HS-27A (cell line): ENCODE results near the gene TCHP.
A peak's percentile ranks its signal among the peaks of the same experiment; 100 is the strongest.
"Not testable (repeated sequence)": the region's sequence is repeated elsewhere in the genome, so short reads cannot be mapped to it uniquely, and the experiment has no call there.

ENCODE experiments used
- DNase-seq: peaks from one replicate; pipeline ENCODE4 v3.0.0-alpha.2; 2012; ENCODE audit warnings: low read depth, missing footprints

TCHP gene, protein sequence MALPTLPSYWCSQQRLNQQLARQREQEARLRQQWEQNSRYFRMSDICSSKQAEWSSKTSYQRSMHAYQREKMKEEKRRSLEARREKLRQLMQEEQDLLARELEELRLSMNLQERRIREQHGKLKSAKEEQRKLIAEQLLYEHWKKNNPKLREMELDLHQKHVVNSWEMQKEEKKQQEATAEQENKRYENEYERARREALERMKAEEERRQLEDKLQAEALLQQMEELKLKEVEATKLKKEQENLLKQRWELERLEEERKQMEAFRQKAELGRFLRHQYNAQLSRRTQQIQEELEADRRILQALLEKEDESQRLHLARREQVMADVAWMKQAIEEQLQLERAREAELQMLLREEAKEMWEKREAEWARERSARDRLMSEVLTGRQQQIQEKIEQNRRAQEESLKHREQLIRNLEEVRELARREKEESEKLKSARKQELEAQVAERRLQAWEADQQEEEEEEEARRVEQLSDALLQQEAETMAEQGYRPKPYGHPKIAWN

DNA sequence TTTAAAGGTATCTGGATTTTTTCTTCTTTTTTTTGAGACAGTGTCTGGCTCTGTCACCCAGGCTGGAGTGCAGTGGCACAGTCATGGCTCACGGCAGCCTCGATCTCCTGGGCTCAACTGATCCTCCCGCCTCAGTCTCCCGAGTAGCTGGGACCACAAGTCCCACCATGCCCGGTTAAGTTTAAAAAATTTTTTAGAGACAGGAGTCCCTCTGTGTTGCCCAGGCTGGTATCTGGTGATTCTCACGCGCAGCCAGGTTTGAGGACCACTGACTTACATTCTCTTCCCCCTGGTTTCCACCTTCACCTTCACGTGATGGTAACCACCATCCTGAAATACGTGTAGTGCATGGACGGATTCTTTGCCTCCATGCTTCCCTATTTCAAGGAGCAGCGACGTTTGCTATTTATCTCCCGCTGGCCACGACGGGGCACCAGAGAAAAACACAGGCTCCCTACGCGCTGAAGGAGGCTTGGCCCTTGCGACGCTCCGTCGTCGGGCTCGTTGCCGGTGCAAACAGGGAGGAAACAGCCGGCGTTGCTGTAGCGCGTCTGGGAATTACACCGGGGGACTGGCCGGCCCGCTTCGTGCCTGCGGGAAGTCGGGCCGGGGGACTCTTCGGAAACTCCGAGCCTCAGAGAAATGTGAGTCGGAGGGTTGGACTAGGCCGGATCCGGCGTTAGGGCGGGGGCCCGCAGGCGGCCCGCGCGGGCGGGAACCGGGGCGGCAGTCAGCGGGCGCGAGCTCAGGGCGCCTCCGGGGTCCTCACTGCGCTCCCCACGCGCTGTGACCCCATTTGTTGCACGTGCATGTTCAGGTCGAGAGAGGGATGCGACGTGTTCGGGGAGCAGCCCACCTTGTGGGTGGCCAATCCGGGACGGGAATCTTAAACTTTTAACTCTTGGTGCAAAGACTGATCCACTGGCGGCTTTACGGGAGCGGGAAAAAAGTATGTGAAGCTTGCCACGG, at the start of gene TCHP:
Gene TCHP, plus strand, starts transcription at position 492 of the 969 bp plus-strand sequence. CDS start 2,753 bp downstream, outside the sequence.
- peak; percentile 66 for DNase-seq

DNA sequence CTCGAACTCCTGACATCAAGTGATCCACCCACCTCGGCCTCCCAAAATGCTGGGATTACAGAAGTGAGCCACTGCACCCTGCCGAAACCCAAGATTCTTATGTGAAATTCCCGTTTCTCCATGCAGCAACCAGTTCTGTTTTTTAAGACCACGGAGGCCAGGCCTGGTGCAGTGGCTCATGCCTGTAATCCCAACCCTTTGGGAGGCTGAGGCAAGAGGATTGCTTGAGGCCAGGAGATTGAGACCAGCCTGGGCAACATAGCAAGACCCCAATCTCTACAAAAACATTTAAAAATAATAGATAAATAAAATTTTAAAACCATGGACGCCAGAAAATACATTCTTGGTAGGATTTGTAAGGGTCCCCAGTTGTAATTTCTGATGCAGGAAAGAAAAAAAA, 49.6 kb upstream of the TCHP start:
- not testable (repeated sequence) for DNase-seq

DNA sequence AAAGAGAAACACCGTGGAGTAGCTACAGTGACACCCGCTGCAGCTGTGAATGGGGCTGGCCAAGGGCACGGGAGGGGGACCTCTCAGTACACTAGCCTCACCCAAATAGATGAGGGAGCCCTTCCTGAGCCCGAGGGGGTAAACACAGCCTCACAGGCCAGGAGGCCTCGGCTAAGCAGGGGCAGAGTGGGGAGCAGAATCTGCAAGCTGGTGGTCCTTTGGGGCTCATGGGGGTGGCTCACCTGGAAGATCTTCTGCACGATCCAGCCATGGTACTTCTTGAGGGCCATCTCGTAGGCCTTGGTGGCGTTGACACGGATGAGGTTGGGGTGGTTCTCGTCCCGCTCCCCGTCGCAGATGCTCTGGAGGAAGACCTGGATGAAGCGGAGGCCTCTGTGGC, 44.7 kb upstream of the TCHP start:
- no peak for DNase-seq

DNA sequence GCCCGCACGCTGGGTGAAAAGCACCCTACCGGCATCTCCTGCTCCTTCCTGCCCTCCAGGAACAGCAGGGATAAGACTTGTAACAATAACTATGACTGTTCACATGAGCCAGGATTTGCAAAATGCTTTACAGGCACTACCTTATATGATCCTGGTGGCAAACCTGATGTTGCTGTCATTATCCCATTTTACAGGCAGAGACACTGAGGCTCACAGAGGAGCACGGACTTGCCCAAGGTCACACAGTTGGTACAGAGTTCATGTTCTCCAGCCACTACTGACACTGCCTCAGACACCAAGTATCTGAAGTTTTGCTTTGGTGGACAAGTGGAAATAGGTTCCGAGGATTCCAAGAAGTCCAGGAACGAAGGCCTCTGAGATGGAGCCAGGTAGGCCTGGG, 42.4 kb upstream of the TCHP start:
- DNase-seq = no peak

DNA sequence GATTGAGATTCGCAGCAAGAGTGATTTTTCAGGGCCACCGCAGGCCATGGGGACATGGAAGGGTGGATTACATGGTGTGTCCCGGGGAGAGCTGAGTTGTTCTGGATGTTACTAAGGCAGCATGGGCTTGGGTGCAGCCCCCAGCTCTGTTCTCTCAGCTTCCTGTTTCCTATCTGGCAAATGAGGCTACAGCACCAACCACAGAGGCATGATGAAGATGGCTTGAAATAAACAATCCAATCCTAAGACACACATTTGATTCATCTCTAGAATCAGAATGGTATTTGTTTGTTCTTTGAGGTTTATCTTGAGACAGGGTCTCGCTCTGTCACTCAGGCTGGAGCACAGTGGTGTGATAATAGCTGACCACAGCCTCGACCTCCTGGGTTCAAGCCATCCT, 41.3 kb upstream of the TCHP start:
- DNase-seq = no peak

DNA sequence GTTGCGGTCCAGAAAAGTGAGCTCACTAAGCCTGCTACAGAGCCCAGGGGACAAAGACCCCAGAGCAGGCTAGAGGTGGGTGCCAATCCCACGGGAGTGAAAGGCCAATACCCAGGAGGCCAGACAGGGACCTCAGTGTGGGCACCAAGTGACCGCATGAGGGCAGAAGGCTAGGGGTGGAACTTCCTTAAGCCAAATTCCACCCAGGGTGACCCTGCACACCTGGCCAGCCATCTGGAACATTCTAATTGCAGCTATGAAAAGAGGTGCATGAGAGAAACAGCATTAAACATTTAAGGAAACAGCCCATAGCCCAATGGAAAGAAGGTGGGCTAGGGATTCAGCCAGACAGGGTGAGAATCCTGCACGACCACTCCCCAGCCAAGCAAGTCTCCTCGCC, 39.1 kb upstream of the TCHP start:
- DNase-seq = no peak

DNA sequence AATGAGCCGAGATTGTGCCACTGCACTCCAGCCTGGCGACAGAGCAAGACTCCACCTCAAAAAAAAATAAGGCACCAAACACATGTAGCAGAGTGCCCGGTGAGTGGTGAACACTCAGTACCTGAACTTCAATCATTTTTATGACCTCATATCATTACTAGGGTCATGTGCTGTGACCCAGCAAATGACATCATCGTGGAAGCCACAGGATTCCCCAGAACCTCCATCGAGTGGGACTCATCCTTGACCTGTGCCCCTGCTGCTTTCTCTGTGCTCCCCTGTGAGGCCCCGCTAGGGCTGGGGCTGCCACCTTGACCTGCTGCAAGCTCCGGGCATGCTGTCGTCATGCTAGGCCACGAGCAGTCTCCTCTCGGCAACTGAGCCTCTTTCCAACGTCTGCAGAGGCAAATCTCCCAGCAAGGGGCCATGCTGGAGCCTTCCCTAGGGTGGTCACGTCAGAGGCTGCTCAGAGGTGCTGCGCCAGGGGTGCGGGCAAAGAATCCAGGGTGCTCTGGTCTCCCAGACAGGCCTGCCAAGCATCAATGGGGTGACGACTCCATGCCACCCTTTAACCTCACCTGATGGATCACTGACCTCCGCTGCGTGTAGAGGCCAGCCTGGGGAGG, 38.3 kb upstream of the TCHP start:
- DNase-seq = no peak

DNA sequence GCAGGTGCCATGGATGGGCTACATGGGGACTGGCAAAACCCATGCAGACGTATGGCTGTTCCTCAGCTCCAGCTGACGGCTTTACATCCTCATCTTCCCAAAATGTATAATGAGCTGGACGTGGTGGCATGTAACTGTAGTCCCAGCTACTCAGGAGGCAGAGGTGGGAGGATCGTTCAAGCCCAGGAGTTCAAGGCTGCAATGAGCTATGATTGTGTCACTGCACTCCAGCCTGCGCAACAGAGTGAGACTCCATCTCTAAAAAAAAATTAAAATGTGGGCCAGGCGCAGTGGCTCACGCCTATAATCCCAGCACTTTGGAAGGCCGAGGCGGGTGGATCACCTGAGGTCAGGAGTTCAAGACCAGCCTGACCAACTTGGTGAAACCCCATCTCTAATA, 37.6 kb upstream of the TCHP start:
- not testable (repeated sequence) for DNase-seq

DNA sequence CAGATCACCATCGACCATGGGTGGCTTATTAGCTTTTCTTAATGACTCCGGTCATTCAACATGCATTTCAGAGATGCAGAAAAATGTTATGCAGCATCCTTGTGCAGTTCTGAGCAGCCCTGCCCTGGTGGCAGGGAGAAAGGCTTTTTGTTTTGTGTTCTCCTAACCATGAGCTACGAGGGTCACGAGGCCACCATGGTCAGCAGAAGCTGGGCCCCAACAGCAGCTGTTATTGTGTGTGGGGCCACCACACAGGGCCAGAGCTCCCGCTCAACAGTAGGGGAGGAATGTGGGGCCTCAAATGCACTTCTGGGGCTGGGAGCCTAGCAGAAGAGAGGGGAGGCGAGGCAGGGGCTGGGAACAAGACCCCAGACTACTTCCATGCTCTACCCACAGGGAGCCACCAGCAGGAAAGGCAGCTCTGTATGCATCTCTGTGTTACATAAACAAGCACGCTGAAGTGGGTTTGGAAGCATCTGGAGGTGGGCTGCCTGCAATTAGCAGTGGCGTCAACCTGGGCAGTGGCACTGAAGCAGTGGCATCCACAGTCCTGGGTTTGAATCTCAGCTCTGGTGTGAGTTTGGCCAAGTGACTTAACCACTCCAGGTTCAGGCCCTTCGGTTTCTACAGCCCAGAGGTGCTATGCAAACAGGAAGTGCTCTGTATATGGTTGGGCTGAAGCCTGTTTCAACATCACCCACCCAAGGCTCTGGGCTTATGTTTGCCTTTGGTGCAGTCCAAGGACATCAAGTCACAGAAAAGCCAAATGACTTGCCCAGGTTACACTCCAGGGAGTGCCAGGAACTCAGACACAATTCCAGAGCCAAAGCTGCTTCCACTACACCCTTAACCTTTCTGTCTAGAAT, 36.0 kb upstream of the TCHP start:
- DNase-seq = no peak

DNA sequence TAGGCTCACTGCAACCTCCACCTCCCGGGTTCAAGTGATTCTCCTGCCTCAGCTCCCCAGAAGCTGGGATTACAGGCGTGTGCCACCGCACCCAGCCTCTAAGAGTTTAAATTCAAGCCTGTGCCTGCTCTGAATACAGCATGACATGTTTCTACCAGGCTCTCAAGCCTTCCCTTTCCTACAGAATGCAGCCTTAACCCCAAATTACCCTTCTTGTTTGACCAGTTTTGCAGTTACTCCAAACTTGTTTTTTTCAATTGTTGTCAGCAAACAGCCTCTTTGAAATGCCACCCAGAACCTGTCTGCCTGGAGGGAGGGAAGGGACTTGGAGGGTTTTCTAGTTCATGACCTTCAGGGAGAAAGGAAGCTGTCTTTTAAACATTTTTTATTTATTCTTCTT, 35.2 kb upstream of the TCHP start:
- DNase-seq = no peak

DNA sequence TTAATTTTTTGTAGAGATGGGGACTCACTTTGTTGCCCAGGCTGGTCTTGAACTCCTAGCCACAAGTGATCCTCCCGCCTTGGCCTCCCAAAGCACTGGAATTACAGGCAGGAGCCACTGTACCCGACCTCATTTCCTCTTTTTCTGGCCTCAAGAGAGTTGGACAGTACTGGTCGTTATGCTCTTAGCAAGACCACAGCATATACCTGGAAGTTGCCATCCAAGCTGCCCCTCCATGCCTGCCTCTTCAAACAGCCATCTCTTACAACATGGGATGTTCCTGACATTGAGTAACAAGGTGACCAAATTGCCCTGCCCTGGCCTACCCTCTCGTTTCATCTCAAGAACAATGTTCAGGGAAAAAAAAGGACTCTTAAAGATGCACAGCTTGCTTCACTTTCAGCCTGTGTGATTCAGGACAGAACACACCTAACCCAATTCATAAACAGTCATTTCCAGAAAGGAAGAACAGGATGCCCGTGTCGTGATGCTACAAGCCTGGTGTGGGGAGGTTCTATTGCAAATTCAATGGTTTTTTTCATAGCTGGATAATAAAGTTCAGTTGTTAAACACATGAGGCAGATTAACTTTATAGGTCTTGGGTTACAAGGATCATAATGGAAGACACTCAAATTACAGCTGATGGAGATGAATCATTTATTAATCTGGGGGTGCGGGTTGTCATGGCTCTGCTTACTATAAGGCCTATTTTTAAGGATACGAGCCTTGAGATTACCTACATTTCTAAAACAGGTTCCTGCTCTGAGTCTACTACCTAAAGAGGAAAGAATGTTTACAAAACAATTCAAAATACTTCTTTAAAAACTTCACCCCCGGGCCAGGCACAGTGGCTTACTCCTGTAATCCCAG, 31.7 kb upstream of the TCHP start:
- DNase-seq = no peak

DNA sequence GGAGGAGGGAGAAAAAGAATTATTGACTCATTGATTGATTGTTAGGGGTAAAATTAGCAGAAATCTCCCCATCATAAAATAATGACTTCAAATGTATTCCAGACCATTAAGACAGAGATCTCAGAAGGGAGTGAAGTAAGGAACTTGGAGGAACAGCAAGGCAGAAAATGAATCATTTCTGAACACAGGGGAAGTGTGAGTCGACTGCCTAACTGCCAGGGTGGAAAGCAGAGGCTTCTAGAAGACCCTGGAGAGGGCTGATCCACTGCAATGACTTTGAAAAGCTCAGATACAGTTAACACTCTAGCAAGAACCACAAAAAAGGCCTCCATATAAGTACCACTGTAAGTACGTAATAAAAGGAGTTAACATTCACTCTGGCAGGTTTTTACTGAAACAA, 29.4 kb upstream of the TCHP start:
- no peak for DNase-seq

DNA sequence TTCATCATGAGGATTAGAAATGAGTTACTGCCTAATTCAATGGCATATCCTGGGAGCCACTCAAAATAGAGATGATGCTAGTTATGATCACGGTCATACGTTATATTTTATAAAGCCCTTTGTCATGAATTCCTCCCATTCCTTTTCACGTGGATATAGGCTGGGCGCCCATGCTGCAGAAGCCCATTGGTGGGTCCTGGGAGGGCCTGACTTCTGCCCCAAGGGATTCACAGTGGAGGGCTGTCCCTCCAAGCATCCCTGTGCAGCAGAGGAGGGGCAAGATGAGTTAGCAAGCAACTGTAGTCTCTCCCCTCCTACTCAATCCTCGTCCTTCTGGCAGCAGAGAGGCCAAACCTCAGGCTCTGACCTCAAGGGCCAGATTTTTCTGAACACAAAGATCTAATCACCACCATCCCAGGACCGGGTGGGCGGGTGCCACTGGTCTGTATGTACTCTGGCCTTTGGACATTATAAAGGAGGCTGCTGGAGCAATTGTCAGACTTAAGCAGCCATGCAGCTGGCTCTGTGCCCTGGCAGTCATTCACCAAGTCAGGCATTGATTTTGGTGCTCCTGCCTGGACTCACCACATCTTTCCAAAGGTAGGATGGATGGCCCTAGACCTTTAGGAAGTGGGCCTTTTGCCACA, 28.3 kb upstream of the TCHP start:
- DNase-seq = no peak

DNA sequence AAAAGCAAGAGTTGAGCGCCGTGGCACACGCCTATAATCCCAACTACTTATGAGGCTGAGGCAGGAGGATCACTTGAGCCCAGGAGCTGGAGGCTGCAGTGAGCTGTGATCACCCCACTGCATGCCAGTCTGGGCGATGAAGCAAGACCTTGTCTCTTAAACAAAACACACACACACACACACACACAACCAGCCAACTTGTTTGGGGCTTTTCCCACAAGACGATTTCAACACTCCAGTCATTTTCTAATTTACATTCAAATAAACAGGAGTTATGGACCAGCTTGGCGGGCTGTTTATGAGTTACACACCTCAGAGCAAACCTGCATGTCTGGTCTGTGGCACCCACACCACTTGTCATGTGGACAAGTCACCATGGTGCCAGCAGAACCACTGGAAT, 26.4 kb upstream of the TCHP start:
- DNase-seq = no peak

DNA sequence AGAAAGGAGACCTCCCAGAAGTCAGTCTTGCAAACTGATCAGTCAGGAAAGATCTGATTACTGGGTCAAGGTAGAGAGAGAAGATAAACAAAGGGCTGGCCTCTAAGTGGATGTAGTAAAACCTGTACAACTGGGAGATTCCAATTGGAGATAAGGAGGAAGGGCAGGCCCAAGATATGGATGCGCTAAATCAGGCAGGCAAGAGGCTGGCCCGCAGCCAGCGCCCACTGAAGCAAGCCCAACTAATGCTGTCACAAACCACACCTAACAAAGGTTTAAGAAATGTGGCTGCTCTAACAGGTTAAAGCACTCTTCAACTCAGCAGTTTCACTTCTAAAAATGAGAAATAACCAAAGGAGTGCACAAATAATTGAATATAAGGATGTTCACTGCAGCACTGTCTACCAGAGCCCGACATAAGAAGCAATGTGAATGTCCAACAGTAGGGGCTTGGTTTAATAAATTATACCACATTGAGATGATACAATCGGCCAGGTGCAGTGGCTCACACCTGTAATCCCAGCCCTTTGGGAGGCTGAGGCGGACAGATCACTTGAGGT, 24.4 kb upstream of the TCHP start:
- no peak for DNase-seq

DNA sequence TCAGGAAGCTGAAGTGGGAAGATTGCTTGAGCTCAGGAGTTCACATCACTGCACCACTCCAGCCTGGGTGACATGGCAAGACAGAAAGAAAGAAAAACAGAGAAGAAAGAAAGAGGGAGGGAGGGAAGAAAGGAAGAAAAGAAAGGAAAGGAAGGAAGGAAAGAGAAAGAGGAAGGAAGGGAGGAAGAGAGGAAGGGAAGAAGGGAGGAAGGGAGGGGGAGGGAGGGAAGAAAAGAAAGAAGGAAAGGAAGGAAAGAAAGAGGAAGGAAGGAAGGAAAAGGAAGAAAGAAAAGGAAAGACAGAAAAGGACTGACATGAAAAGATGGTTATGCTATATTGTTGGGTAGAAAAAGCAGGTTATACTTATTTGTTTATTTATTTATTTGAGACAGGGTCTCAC, 23.7 kb upstream of the TCHP start:
- DNase-seq = no peak

DNA sequence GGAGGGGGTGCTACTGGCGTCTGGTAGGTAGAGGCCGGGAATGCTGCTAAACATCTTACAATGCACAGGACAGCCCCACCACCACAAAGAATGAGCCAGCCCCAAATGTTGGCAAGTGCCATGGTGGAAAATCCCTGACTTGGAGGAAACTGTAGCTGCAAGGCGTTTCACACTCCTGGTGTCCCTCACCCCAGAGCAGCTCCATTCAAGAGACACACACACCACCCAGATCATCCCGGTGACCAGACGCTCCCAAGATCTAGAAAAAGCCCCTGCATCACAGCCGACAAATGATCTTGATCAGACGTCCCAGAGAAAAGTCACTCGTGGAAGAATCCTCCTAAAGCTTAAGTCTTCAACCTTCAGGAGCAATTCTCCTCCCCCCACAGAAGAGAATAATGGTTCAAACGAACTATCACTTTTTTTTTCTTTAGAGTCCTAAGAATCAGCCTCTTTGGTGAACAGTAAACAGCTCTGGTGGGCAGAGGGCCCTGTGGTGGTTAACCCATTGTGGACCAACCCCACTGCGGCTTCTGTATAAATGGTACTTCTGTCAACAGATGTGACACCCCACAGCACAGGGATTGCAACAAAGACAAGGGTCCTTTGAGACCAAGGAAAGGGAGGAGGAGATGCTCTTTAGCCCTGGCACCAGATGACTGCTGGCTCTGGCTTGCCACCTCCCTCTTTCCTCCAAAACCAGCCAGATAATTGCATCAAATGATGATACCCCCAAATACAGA, 22.4 kb upstream of the TCHP start:
- no peak for DNase-seq

DNA sequence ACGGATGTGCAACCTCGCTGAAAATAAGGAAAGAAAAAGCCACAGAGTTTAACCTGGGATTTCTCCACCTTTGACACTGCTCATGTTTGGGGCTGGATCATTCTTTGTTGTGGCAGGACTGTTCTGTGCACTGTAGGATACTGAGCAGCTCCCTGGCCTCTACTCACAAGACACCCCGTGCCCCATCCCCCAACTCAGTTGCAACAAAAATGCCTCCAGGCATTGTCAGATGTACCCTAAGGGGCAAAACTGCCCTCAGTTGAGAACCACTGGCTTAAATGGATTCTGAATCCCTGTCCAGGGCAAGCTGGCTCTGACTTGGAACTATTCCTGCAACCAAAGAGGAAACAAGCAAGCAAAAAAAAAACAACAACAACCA, 21.8 kb upstream of the TCHP start:
- DNase-seq = no peak

DNA sequence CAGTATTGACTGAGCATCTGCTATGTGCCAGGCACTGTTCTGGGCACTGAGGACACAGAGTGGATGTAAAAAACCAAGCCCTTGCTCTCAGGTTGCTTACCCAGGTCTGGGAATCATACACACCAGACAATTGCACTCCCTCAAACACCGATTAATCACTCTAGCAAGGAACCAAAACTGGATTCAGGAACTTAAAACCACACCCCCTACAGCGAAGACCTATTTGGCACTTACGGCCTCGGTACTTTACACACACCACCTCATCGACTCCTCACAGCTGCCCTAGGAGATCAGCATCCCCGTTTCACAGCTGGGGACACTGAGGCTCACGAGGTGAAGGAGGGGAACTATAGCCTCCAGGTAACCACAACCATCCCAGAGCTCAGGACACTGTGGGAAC, 21.3 kb upstream of the TCHP start:
- DNase-seq = no peak
